HG02623 (cell line): ENCODE measurements around the gene ODF4.
"Not testable (repeated sequence)": the region's sequence is repeated elsewhere in the genome, so short reads cannot be mapped to it uniquely, and the experiment has no call there.

ENCODE experiments used
- ATAC-seq: cut with Tn5 transposase; IDR thresholded peaks from one replicate; pipeline ENCODE4 v1.9.1; 2021; ENCODE audit warnings: moderate library complexity; ENCODE audit not compliant: unreplicated experiment

Gene ODF4

GRCh38 chr17:8393470-8394231 is 54.0 kb downstream of the ODF4 start:
- ATAC-seq: no peak

- ATAC-seq: not testable (repeated sequence)
Observed at GRCh38 chr17:8394497-8394896, 54.9 kb downstream of the ODF4 start.
